ENCODE measurements around the gene RAB44. TPM values are rescaled to one million over a fixed set of nuclear protein-coding genes. Genes with fewer than 3 reads are reported as not detected.

The RAB44 gene
- total and polyA plus RNA-seq, 2 donors (not counting 1 experiment from before 2014, with no cell fraction given), result 0.15 to 0.16 TPM

DNA sequence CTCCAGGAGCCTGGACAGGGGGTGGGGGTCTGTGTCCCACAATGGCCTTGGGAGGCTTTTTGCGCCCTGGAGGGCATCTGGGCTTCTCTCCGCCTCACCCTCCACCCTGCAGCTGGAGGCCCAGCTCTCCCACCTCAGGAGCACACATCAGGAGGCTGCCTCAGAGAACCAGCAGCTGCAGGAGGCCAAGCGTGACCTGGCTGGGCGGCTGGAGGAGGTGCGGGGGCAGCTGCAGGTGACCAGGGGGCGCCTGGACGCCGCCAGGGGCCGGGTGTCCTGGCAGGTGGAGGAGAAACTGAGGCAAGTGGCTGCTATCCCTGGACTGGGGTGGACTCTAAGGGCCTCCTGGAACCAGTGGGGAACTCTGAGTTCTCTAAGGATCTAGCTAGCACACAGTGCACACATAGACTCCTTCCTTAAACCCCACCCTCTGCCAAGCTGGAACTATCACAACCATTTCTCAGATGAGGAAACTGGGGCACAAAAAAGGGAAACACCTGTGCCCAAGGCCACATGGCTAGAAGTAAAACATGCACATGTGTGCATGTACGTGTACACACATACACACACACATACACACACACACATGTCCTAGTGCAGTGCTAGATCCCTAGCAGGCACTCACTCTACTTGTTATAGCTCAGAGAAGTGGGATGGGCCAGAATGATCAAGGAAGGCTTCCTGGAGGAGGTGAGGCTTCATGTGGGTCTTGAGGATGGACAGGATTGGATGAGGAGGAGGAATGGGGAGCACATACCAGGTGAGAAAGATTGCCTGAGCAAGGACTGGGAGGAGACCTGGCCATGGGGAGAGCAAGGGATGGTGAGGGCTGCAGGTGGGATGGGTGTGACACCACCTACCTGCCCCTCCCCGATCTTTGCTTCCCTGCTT is 22.9 kb downstream of the RAB44 start:
- Histone ChIP-seq H2AFZ (ENCODE audit: insufficient read depth, low read depth, low read length, poor library complexity, severe bottlenecking) (no peak overlapping the region), H4K20me1 (ENCODE audit: control insufficient read depth, insufficient read depth, low read length, poor library complexity, severe bottlenecking) (no peaks in the 10 kb centered on the region), H3K27ac (ENCODE audit: low read length in 2 of 2) (no peak overlapping the region), H3K4me1 (ENCODE audit: control insufficient read depth in 2 of 2, insufficient read depth in 2 of 2, low read length in 2 of 2) (peaks cover 29 to 32% of the 10 kb centered on the region in 2 donors), H3K79me2 (ENCODE audit: control insufficient read depth, insufficient read depth, low read length) (no peaks in the 10 kb centered on the region), H3K9me3 (ENCODE audit: control extremely low read depth in 1 of 3, control insufficient read depth in 2 of 3, insufficient read depth in 1 of 3, low read length in 2 of 3) (peaks cover 0 to 9% (median 0%) of the 10 kb centered on the region in 3 donors), H3K36me3 (replicated peaks in 1 of 2; ENCODE audit: control extremely low read depth in 1 of 2, control insufficient read depth in 1 of 2, extremely low read depth in 1 of 2, insufficient read depth in 2 of 2, low read length in 1 of 2) (no peaks in the 10 kb centered on the region), H3K4me3 (ENCODE audit: control extremely low read depth in 1 of 5, extremely low read depth in 1 of 5, insufficient read depth in 1 of 5, low read depth in 2 of 5, low read length in 4 of 5) (no peak overlapping the region), H3K9ac (ENCODE audit: low read length) (no peak overlapping the region), H3K27me3 (replicated peaks in 1 of 4; ENCODE audit: control extremely low read depth in 1 of 4, control insufficient read depth in 3 of 4, insufficient read depth in 4 of 4, low read length in 3 of 4) (no peaks in the 10 kb centered on the region), H3K4me2 (replicated peaks; ENCODE audit: low read depth, low read length, poor library complexity, severe bottlenecking) (peak overlapping the region; percentile 50)
- ChIA-PET CTCF (interaction anchor here (1.2 to 11.6 kb wide), 5 partner anchors 11 to 105 kb away, joined by 4 to 88 read pairs (median 19); partner anchors contain the start of gene CDKN1A), POLR2A (interaction anchor here (0.7 to 1.1 kb wide), 2 partner anchors 33 to 60 kb away, joined by 3 to 5 read pairs; no protein-coding TSS in a partner anchor)
- H3K9me3 Mint-ChIP-seq (ENCODE audit: insufficient read depth), result no peaks in the 10 kb centered on the region
- TF ChIP-seq, protein P1, sequence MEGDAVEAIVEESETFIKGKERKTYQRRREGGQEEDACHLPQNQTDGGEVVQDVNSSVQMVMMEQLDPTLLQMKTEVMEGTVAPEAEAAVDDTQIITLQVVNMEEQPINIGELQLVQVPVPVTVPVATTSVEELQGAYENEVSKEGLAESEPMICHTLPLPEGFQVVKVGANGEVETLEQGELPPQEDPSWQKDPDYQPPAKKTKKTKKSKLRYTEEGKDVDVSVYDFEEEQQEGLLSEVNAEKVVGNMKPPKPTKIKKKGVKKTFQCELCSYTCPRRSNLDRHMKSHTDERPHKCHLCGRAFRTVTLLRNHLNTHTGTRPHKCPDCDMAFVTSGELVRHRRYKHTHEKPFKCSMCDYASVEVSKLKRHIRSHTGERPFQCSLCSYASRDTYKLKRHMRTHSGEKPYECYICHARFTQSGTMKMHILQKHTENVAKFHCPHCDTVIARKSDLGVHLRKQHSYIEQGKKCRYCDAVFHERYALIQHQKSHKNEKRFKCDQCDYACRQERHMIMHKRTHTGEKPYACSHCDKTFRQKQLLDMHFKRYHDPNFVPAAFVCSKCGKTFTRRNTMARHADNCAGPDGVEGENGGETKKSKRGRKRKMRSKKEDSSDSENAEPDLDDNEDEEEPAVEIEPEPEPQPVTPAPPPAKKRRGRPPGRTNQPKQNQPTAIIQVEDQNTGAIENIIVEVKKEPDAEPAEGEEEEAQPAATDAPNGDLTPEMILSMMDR (IDR thresholded peaks at IDR 0.05), result no peak
- no peak for TF ChIP-seq EZH2 (IDR thresholded peaks at IDR 0.05; ENCODE audit: borderline replicate concordance, insufficient read depth, low read depth, low read length, poor library complexity, severe bottlenecking)
- intact Hi-C loops (cut with micrococcal nuclease), result loop anchor here (5.0 kb wide), 1 partner anchor 38 kb away; no protein-coding TSS in a partner anchor
- H3K27ac Mint-ChIP-seq, result peak overlapping the region; percentile 23
- H3K4me1 Mint-ChIP-seq, result peaks cover 30% of the 10 kb centered on the region
- ATAC-seq (ENCODE audit: low read depth) (peak; percentile 28), DNase-seq (no peak)
- 43% methylated on average over 8 of the region's 11 CpGs for WGBS (ENCODE audit: insufficient coverage)
- H3K27me3 Mint-ChIP-seq, result no peaks in the 10 kb centered on the region
- no peak overlapping the region for H3K4me3 Mint-ChIP-seq
